ENCODE results near the gene ZNF555. TPM values are rescaled to one million over a fixed set of nuclear protein-coding genes. Genes with fewer than 3 reads are reported as not detected.
"Not testable (repeated sequence)": the region's sequence is repeated elsewhere in the genome, so short reads cannot be mapped to it uniquely, and the experiment has no call there.

The ZNF555 gene
- total RNA-seq, 1 donor from 2014 or later = 5.9 TPM

GRCh38 chr19:2869618-2870017, 28.3 kb downstream of the ZNF555 start:
- Mint-ChIP-seq H3K27ac (ENCODE audit: unreplicated experiment) (no peak overlapping the region), H3K4me1 (ENCODE audit: unreplicated experiment) (no peaks in the 10 kb centered on the region), H3K9me3 (ENCODE audit: unreplicated experiment) (no peaks in the 10 kb centered on the region), H3K27me3 (ENCODE audit: unreplicated experiment) (no peaks in the 10 kb centered on the region), H3K36me3 (ENCODE audit: unreplicated experiment) (no peaks in the 10 kb centered on the region), H3K4me3 (ENCODE audit: unreplicated experiment) (no peak overlapping the region)
- TF ChIP-seq CTCF (IDR thresholded peaks at IDR 0.05) = no peak
- DNase-seq (ENCODE audit: extremely low spot score, unreplicated experiment) = no peak

GRCh38 chr19:2872175-2872574, 30.9 kb downstream of the ZNF555 start:
- DNase-seq (ENCODE audit: extremely low spot score, unreplicated experiment); H3K27me3 Mint-ChIP-seq (ENCODE audit: unreplicated experiment); H3K9me3 Mint-ChIP-seq (ENCODE audit: unreplicated experiment); H3K27ac Mint-ChIP-seq (ENCODE audit: unreplicated experiment); H3K4me3 Mint-ChIP-seq (ENCODE audit: unreplicated experiment); H3K36me3 Mint-ChIP-seq (ENCODE audit: unreplicated experiment); H3K4me1 Mint-ChIP-seq (ENCODE audit: unreplicated experiment): not testable (repeated sequence)
- TF ChIP-seq CTCF (IDR thresholded peaks at IDR 0.05) = peak; percentile 33

GRCh38 chr19:2877398-2878331, 36.4 kb downstream of the ZNF555 start:
- Mint-ChIP-seq H3K36me3 (ENCODE audit: unreplicated experiment) (no peaks in the 10 kb centered on the region), H3K27me3 (ENCODE audit: unreplicated experiment) (no peaks in the 10 kb centered on the region), H3K27ac (ENCODE audit: unreplicated experiment) (no peak overlapping the region), H3K9me3 (ENCODE audit: unreplicated experiment) (no peaks in the 10 kb centered on the region), H3K4me1 (ENCODE audit: unreplicated experiment) (no peaks in the 10 kb centered on the region), H3K4me3 (ENCODE audit: unreplicated experiment) (no peak overlapping the region)
- no peak for DNase-seq (ENCODE audit: extremely low spot score, unreplicated experiment)
- TF ChIP-seq CTCF (IDR thresholded peaks at IDR 0.05) = no peak

- no peak overlapping the region for H3K4me3 Mint-ChIP-seq (ENCODE audit: unreplicated experiment)
- H3K4me1 Mint-ChIP-seq (ENCODE audit: unreplicated experiment) = no peaks in the 10 kb centered on the region
- no peaks in the 10 kb centered on the region for H3K9me3 Mint-ChIP-seq (ENCODE audit: unreplicated experiment)
- no peaks in the 10 kb centered on the region for H3K27me3 Mint-ChIP-seq (ENCODE audit: unreplicated experiment)
- TF ChIP-seq CTCF (IDR thresholded peaks at IDR 0.05) = no peak
- H3K36me3 Mint-ChIP-seq (ENCODE audit: unreplicated experiment) = no peaks in the 10 kb centered on the region
- DNase-seq (ENCODE audit: extremely low spot score, unreplicated experiment) = no peak
- no peak overlapping the region for H3K27ac Mint-ChIP-seq (ENCODE audit: unreplicated experiment)
Observed at GRCh38 chr19:2883686-2884439, 42.6 kb downstream of the ZNF555 start.

- H3K27ac Mint-ChIP-seq (ENCODE audit: unreplicated experiment) = no peak overlapping the region
- H3K4me3 Mint-ChIP-seq (ENCODE audit: unreplicated experiment) = no peak overlapping the region
- DNase-seq (ENCODE audit: extremely low spot score, unreplicated experiment) = no peak
- H3K9me3 Mint-ChIP-seq (ENCODE audit: unreplicated experiment) = no peaks in the 10 kb centered on the region
- no peaks in the 10 kb centered on the region for H3K27me3 Mint-ChIP-seq (ENCODE audit: unreplicated experiment)
- no peaks in the 10 kb centered on the region for H3K4me1 Mint-ChIP-seq (ENCODE audit: unreplicated experiment)
- no peak for TF ChIP-seq CTCF (IDR thresholded peaks at IDR 0.05)
- no peaks in the 10 kb centered on the region for H3K36me3 Mint-ChIP-seq (ENCODE audit: unreplicated experiment)
Observed at GRCh38 chr19:2885736-2886135, 44.5 kb downstream of the ZNF555 start.
